ENCODE measurements around the gene GRIN2C. TPM values are rescaled to one million over a fixed set of nuclear protein-coding genes. Genes with fewer than 3 reads are reported as not detected.

GRIN2C gene
- total RNA-seq, 2 experiments from 2014 or later: not detected

DNA sequence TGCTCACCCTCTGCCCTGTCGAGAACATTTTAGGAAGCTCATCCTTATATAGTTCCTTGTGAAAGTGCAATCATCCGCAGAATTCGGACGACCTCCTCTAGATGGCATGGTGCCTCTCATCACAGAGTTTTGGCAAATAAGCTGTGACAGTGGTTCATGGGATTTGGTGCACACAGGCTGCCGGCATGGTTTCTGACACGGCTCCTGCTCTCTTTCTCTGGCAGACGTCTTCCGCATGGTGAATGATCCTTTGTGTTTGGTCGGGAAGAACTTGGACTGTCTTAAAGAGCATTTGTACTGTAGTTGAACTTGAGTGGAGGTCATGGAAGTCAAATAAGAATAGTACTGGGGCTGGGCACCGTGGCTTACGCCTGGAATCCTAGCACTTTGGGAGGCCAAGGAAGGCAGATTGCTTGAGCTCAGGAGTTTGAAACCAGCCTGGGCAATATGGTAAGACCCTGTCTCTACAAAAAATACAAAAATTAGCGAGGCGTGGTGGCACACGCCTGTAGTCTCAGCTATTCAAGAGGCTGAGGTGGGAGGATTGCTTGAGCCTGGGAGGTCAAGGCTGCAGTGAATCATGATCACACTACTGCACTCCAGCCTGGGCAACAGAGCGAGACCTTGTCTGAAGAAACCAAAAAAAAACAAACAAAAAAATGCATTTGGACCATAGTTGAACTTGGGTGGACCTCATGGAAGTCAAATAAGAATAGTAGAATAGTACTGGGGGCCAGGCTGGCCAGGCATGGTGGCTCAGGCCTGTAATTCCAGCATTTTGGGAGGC is 48.8 kb downstream of the GRIN2C start:
- ChIA-PET POLR2A (no interaction called here), CTCF (no interaction called here)
- H3K4me3 ChIP-seq (ENCODE audit: low read length): no peak overlapping the region
- no peak overlapping the region for H3K27ac Mint-ChIP-seq
- no peak overlapping the region for H3K27ac ChIP-seq (ENCODE audit: low read depth in 1 of 2, low read length in 2 of 2)
- TF ChIP-seq, protein P1, sequence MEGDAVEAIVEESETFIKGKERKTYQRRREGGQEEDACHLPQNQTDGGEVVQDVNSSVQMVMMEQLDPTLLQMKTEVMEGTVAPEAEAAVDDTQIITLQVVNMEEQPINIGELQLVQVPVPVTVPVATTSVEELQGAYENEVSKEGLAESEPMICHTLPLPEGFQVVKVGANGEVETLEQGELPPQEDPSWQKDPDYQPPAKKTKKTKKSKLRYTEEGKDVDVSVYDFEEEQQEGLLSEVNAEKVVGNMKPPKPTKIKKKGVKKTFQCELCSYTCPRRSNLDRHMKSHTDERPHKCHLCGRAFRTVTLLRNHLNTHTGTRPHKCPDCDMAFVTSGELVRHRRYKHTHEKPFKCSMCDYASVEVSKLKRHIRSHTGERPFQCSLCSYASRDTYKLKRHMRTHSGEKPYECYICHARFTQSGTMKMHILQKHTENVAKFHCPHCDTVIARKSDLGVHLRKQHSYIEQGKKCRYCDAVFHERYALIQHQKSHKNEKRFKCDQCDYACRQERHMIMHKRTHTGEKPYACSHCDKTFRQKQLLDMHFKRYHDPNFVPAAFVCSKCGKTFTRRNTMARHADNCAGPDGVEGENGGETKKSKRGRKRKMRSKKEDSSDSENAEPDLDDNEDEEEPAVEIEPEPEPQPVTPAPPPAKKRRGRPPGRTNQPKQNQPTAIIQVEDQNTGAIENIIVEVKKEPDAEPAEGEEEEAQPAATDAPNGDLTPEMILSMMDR (IDR thresholded peaks at IDR 0.05): no peak
- no peaks in the 10 kb centered on the region for H3K9me3 Mint-ChIP-seq
- no peaks in the 10 kb centered on the region for H3K4me1 ChIP-seq (ENCODE audit: insufficient read depth, low read length)
- peaks cover 42% of the 10 kb centered on the region for H3K36me3 ChIP-seq (ENCODE audit: insufficient read depth, low read length)
- no peaks in the 10 kb centered on the region for H3K27me3 ChIP-seq (ENCODE audit: control insufficient read depth in 1 of 2, insufficient read depth in 2 of 2, low read length in 2 of 2)
- H3K9me3 ChIP-seq (ENCODE audit: control insufficient read depth in 1 of 2, insufficient read depth in 1 of 2, low read length in 2 of 2): no peaks in the 10 kb centered on the region
- H3K4me3 Mint-ChIP-seq: no peak overlapping the region
- no peak for DNase-seq
- intact Hi-C loops (cut with DNase I, micrococcal nuclease): no loop called here
- ATAC-seq (ENCODE audit: poor library complexity): no peak
- peaks cover 49% of the 10 kb centered on the region for H3K36me3 Mint-ChIP-seq (ENCODE audit: low read depth)
- H3K27me3 Mint-ChIP-seq: no peaks in the 10 kb centered on the region
- H3K4me1 Mint-ChIP-seq (ENCODE audit: low read depth): no peaks in the 10 kb centered on the region

DNA sequence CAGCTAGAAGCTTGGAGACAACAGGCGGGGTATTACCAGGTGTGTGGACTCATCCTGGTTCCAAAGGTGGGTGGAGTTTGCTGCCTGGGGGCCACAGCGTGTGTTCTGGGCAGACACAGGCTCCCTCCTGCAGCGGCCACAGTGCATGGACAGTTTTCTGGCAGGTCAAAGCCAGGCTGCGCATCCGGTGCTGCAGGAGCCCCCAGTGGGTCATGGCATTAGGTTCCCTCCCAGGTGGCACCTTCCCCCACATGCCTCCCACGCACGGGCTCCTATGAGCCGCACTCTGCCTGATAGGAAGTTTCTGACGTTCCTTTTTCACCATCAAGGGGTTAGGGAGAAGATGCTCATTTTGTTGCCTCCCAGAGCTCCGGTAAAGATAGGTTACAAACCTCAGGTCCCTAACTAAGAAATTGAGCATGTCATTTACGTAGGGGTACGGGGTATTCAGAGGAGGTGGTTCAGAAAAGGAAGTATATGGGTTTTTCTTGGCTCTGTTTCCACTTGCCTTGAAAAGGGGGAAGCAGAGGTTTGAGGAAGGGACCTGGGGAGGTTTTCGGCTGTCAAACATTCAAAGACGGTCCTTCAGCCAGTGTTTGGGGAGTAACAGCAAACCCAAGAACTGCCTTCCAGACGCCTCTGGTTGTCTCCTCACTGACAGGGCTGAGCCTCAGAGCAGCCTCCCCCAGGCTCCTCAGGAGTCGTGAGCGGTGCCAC is 50.8 kb downstream of the GRIN2C start:
- POLR2A ChIA-PET: no interaction called here
- H3K27ac ChIP-seq (ENCODE audit: low read depth in 1 of 2, low read length in 2 of 2): no peak overlapping the region
- H3K36me3 ChIP-seq (ENCODE audit: insufficient read depth, low read length): peaks cover 51% of the 10 kb centered on the region
- H3K4me3 ChIP-seq (ENCODE audit: low read length): no peak overlapping the region
- H3K9me3 ChIP-seq (ENCODE audit: control insufficient read depth in 1 of 2, insufficient read depth in 1 of 2, low read length in 2 of 2): no peaks in the 10 kb centered on the region
- intact Hi-C loops (cut with DNase I, micrococcal nuclease): loop anchor here in 1 of 2 experiments (2.0 kb wide), 1 partner anchor 238 kb away; no protein-coding TSS in a partner anchor
- no peaks in the 10 kb centered on the region for H3K4me1 ChIP-seq (ENCODE audit: insufficient read depth, low read length)
- H3K9me3 Mint-ChIP-seq: no peaks in the 10 kb centered on the region
- H3K27me3 Mint-ChIP-seq: no peaks in the 10 kb centered on the region
- peaks cover 51% of the 10 kb centered on the region for H3K36me3 Mint-ChIP-seq (ENCODE audit: low read depth)
- DNase-seq (no peak), ATAC-seq (ENCODE audit: poor library complexity) (no peak)
- no peaks in the 10 kb centered on the region for H3K4me1 Mint-ChIP-seq (ENCODE audit: low read depth)
- CTCF ChIA-PET: no interaction called here
- TF ChIP-seq, protein P1 (IDR thresholded peaks at IDR 0.05): no peak
- no peak overlapping the region for H3K27ac Mint-ChIP-seq
- no peak overlapping the region for H3K4me3 Mint-ChIP-seq
- no peaks in the 10 kb centered on the region for H3K27me3 ChIP-seq (ENCODE audit: control insufficient read depth in 1 of 2, insufficient read depth in 2 of 2, low read length in 2 of 2)

DNA sequence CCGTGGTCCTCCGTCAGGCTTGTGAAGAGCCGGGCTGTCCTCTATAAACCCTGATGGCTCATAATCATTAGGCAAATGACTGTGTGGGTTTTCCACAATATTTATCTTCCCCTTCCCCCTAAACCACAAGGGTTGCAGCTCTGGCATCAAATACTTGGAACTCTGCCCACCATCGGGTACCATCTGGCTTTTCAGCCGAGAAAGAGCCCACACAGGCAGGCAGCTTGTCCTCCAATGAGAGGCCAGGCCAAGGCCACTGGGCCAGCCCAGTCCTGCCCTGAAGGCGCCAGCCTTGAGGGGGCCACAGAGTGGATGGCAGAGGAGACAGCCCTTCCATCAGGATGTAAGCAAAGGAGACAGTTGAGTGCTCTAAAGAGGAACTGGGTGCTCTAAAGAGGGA is 51.8 kb downstream of the GRIN2C start:
- Mint-ChIP-seq H3K4me3 (no peak overlapping the region), H3K4me1 (ENCODE audit: low read depth) (no peaks in the 10 kb centered on the region), H3K36me3 (ENCODE audit: low read depth) (peaks cover 50% of the 10 kb centered on the region), H3K9me3 (no peaks in the 10 kb centered on the region), H3K27me3 (no peaks in the 10 kb centered on the region), H3K27ac (no peak overlapping the region)
- intact Hi-C loops (cut with DNase I, micrococcal nuclease): loop anchor here in 1 of 2 experiments (2.0 kb wide), 1 partner anchor 237 kb away; no protein-coding TSS in a partner anchor
- no peak overlapping the region for H3K27ac ChIP-seq (ENCODE audit: low read depth in 1 of 2, low read length in 2 of 2)
- no peaks in the 10 kb centered on the region for H3K4me1 ChIP-seq (ENCODE audit: insufficient read depth, low read length)
- H3K4me3 ChIP-seq (ENCODE audit: low read length): no peak overlapping the region
- TF ChIP-seq, protein P1 (IDR thresholded peaks at IDR 0.05): no peak
- peaks cover 55% of the 10 kb centered on the region for H3K36me3 ChIP-seq (ENCODE audit: insufficient read depth, low read length)
- H3K27me3 ChIP-seq (ENCODE audit: control insufficient read depth in 1 of 2, insufficient read depth in 2 of 2, low read length in 2 of 2): no peaks in the 10 kb centered on the region
- POLR2A ChIA-PET: interaction anchor here (0.6 kb wide), 1 partner anchor 28 kb away, joined by 3 read pairs; no protein-coding TSS in a partner anchor
- DNase-seq (no peak), ATAC-seq (ENCODE audit: poor library complexity) (no peak)
- CTCF ChIA-PET: no interaction called here
- no peaks in the 10 kb centered on the region for H3K9me3 ChIP-seq (ENCODE audit: control insufficient read depth in 1 of 2, insufficient read depth in 1 of 2, low read length in 2 of 2)
